Measurements from ENCODE around the gene PDE1C.

The PDE1C gene

GRCh38 chr7:31938650-31939049 is 131.6 kb downstream of the PDE1C start:
- no peak for DNase-seq (ENCODE audit: low read depth in 2 of 2)

- DNase-seq (ENCODE audit: low read depth in 2 of 2): no peak
Measured at GRCh38 chr7:31937982-31938381, 132.2 kb downstream of the PDE1C start.

GRCh38 chr7:31935124-31936054 is 134.8 kb downstream of the PDE1C start:
- no peak for DNase-seq (ENCODE audit: low read depth in 2 of 2)

- no peak for DNase-seq (ENCODE audit: low read depth in 2 of 2)
Measured at GRCh38 chr7:31934551-31934950, 135.7 kb downstream of the PDE1C start.

DNA sequence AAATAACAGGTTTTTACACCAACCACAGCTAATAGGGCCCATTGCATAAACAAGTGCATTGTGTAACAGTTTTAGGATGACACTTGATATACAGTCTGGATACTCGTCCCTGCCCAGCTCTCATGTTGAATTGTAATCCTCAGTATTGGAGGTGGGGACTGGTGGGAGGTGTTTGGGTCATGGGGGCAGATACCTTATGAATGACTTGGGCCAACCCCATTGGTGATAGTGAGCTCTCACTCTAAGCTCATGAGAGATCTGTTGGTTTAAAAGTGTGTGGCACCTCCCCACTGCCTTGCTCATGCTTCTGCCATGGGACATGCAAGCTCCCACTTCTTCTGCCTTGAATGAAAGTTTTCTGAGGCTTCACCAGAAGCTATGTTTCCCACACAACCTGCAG is 136.7 kb downstream of the PDE1C start:
- DNase-seq (ENCODE audit: low read depth in 2 of 2): no peak

GRCh38 chr7:31926991-31927584 is 143.1 kb downstream of the PDE1C start:
- DNase-seq (ENCODE audit: low read depth in 2 of 2): no peak

DNA sequence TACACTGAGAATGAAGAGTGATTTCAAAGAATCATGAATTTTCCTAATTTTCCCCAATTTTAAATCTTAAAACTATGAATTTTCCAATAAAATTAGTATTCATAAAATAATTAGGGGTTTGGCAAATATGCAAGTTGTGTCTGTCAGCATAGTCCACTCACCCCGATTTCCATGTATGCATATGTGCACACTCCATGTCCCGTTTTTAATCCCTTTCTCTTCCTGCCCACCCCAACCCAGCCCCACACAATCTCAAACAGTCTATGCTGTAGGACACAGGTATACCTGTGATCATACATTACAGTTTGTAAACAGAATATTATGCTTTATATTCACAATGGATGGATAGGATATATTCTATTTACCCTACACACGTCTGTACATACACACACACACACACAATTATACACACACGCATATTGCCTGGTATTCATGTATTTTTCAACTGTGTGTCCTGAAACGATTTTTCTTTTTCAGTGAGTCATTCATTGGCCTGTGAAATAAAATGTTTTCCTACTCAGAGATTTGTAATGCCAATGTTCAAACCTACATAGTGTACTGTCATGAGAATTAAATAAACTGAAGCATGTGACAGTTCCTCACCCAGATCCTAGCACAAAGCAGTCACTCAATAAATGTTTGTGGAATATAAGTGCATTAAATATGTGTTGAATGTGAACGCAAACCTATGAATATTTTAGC is 144.3 kb downstream of the PDE1C start:
- DNase-seq (ENCODE audit: low read depth in 2 of 2): no peak

DNA sequence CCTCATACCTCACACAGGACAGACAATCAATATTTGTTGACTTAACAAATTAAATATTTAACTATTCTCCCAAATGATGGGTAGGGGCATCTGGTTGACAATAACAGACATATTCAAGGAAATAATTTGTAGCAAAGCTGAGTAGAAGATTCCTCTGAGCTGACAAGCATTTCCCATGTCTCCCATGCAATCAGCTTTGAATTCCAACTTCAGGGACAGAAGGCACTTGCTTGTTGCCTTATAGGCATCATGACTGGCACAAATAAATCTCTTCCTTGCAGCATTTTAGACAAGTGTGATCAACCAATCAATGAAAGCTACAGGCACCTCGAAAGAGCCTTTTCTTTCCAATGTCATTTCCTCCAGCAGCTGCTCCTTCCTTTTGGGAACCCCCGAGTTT is 146.0 kb downstream of the PDE1C start:
- DNase-seq (ENCODE audit: low read depth in 2 of 2): no peak

- no peak for DNase-seq (ENCODE audit: low read depth in 2 of 2)
Measured at GRCh38 chr7:31922848-31923247, 147.4 kb downstream of the PDE1C start.

DNA sequence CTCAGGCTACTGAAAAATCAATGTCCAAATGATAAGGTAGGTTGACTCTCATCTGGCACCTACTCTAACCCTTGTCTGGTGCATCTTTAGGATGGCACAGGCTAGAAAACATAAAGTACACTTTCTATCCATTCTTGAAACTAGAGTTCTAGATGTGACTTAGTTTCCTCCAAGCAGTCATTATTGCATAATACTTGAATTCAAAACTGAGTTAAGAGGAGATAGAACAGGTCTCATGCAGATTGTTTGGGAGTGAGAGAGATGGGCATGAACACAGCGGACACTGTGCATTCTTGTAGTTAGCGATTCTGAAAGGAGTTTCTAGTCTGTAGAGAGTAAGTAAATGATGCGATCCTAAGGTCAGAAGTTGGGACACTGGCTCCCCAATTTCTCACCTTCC is 149.2 kb downstream of the PDE1C start:
- DNase-seq (ENCODE audit: low read depth in 2 of 2): no peak

DNA sequence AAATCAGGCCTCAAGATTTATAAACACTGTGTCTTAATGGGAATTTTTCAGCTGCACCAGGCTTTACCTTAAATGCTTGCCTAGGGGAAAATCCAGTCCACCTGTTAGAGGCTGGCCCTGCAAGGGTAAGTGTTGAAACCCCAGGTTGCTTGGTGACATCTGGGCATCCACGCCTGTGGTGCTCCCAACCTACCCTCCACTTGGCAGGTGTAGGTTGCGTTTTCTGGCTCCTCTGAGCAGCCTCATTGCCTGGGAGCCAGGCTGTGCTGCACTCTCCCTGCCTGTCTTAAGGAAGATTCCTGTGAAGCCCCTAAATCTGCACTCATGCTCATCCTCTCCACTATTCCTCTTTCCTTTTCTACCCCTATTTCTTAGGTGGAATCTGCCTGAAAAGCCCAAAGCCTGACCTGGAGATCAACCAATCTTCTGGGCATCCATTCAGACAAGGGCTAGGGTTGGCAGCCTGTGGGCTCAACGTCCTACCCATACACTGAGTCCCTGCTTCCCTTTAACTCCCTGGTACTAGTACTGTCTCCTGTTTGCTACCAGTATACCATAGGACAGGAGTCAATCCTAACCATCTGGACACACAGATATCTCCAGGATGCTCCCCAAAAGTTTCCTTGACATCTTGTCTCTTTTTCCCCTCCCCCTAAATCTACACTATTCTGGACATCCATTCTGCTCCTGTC is 150.4 kb downstream of the PDE1C start:
- DNase-seq (ENCODE audit: low read depth in 2 of 2): no peak

GRCh38 chr7:31918706-31919393 is 151.4 kb downstream of the PDE1C start:
- DNase-seq (ENCODE audit: low read depth in 2 of 2): no peak

DNA sequence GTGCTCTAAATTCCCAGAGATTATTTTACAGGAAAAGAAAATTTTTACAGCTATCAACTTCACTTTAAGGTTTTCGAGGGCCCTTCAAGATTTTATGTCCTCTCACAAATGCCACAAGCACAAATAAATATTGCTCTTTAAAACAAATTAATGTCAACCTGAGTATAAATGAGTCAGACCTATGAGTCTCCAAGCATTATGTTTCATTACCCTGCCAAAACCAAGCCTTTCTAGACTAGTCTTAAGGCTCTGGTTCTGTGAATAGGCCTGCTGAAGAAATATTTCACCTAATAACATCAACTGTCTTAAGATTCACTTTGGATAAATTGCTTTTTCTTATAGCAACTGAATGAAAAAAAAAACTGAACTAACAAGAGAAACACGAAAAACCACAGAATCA is 153.0 kb downstream of the PDE1C start:
- no peak for DNase-seq (ENCODE audit: low read depth in 2 of 2)

- no peak for DNase-seq (ENCODE audit: low read depth in 2 of 2)
Measured at GRCh38 chr7:31910191-31910590, 160.0 kb downstream of the PDE1C start.

DNA sequence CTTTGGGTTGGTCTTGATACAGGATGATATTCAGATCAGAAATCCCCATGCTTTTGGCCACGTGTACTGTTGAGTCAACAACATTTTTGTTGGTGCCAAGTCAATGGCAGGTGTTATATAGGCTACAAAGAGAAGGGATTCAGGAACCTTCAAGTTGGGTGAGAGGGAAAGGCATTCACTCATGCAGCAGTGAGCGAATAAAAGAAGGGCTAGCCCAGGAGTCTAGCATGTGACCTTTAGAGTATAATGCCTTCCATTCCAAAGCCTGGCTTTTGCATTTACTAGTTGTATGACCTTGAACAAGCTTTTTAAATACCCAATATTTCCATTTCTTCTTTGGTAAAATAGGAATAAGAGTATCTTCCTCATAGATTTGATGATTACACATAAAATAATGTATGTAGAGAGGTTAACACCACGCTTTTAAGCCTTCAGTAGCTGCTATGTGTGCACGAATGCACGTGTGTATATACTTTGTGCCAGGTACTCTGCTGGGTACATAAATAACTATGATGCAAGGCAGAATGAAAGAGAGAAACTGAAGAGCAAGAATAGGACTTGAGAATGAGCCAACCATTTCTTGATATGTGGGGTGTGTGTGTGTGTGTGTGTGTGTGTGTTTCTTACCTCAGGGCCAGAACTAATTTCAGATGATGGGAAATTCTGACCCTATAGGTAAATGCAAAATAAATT is 163.6 kb downstream of the PDE1C start:
- no peak for DNase-seq (ENCODE audit: low read depth in 2 of 2)

- no peak for DNase-seq (ENCODE audit: low read depth in 2 of 2)
Measured at GRCh38 chr7:31903962-31904361, 166.2 kb downstream of the PDE1C start.

- no peak for DNase-seq (ENCODE audit: low read depth in 2 of 2)
Measured at GRCh38 chr7:31899356-31899927, 170.8 kb downstream of the PDE1C start.

DNA sequence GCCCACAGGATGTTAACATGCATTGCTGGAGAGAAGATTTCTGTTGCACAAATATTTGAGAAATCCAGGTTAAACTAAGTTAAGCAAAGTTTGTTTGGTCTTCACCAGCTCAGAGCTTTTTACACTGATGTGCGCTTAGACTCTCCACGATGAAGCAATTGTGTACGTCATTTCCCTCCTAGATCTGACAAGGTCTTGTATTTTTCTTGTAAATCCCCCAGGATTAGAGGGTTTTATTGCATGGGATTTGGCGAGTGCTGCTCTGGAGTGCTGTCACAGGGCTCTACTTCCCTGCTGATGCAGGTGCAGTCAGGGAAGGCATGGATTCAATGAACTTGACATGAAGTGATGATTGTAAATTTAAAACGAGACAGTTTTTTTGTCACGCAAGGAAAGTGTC is 173.3 kb downstream of the PDE1C start:
- DNase-seq (ENCODE audit: low read depth in 2 of 2): no peak

DNA sequence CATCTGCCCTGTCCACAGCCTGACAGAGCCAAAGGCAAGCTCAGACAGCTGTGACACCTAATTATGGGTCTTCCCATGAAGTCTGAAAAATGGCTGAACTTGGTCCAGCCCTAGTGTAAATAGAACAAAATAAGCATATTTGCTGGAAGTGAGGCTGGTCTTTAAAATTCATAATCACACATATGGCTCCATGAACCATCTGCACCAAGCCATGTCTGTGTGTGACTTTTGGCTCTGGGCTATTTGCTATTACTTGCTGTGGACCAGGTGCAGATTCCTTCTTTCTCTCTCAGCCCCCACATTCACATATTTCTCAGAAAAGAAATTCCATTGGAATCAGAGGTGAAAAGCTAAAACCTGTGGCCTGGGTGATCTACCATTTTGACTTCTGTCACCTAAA is 175.9 kb downstream of the PDE1C start:
- DNase-seq (ENCODE audit: low read depth in 2 of 2): no peak

DNA sequence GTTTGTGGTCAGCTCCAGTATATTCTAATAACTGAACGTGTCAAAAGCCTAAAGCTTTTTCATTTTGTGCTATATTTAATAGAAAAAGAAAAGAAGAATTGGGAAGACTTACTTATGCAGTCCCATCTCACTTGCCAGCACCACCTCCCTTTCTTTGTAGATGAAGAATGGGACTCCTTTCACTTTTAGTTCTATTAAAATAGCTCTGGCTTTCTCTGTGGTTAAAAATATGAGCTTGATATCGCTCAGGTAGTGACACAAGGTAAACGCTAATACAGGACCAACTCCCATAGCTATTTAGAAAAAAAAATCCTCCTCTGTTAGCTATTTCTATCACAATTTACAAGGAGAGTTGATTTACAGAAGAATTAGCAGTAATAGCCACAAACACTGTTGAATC is 176.8 kb downstream of the PDE1C start:
- no peak for DNase-seq (ENCODE audit: low read depth in 2 of 2)
